HG03039 (cell line): ENCODE results near the gene LUC7L.
"Not testable (repeated sequence)": the region's sequence is repeated elsewhere in the genome, so short reads cannot be mapped to it uniquely, and the experiment has no call there.

ENCODE experiments used
- ATAC-seq: cut with Tn5 transposase; IDR thresholded peaks from one replicate; pipeline ENCODE4 v1.9.1; 2021; ENCODE audit warnings: mild to moderate bottlenecking, moderate library complexity; ENCODE audit not compliant: unreplicated experiment

LUC7L gene

GRCh38 chr16:183005-183404, 46.2 kb downstream of the LUC7L start:
- no peak for ATAC-seq

GRCh38 chr16:181565-182021, 47.7 kb downstream of the LUC7L start:
- ATAC-seq = no peak

- no peak for ATAC-seq
Observed at GRCh38 chr16:180681-181564, 48.3 kb downstream of the LUC7L start.

GRCh38 chr16:180101-180675, 49.1 kb downstream of the LUC7L start, which contains the start of gene HBQ1:
TSS of gene HBQ1 (plus strand) at chr16:180459. CDS start at chr16:180487, 28 bp downstream.
- no peak for ATAC-seq

GRCh38 chr16:179211-180092, 49.8 kb downstream of the LUC7L start:
- ATAC-seq = no peak

GRCh38 chr16:178668-179015, 50.6 kb downstream of the LUC7L start:
- no peak for ATAC-seq

- no peak for ATAC-seq
Observed at GRCh38 chr16:177981-178667, 51.1 kb downstream of the LUC7L start.

GRCh38 chr16:177394-177822, 51.8 kb downstream of the LUC7L start:
- ATAC-seq = no peak

- ATAC-seq = not testable (repeated sequence)
Observed at GRCh38 chr16:176477-177382, 52.5 kb downstream of the LUC7L start, which contains the start of gene HBA1. TSS of gene HBA1 (plus strand) at chr16:176680. CDS start at chr16:176717, 37 bp downstream.

- not testable (repeated sequence) for ATAC-seq
Observed at GRCh38 chr16:176006-176405, 53.2 kb downstream of the LUC7L start.

GRCh38 chr16:175011-175949, 54.0 kb downstream of the LUC7L start:
- no peak for ATAC-seq

- not testable (repeated sequence) for ATAC-seq
Observed at GRCh38 chr16:173928-174769, 55.1 kb downstream of the LUC7L start.

- not testable (repeated sequence) for ATAC-seq
Observed at GRCh38 chr16:173211-173854, 55.9 kb downstream of the LUC7L start.

- not testable (repeated sequence) for ATAC-seq
Observed at GRCh38 chr16:172374-172941, 56.8 kb downstream of the LUC7L start, which contains the start of gene HBA2. TSS of gene HBA2 (plus strand) at chr16:172876. CDS start at chr16:172913, 37 bp downstream.

- ATAC-seq = no peak
Observed at GRCh38 chr16:170788-171187, 58.5 kb downstream of the LUC7L start.

- ATAC-seq = not testable (repeated sequence)
Observed at GRCh38 chr16:170088-170507, 59.2 kb downstream of the LUC7L start.
